GM12872 (cell line): Measurements from ENCODE around the gene R3HDM2.

Experiments used
- CTCF ChIP-seq: IDR thresholded peaks from 3 replicates; pipeline ENCODE4 v1.5.1; 2011; ENCODE audit warnings: low read depth, mild to moderate bottlenecking, low read length, moderate library complexity; ENCODE audit not compliant: insufficient read depth

R3HDM2 gene

GRCh38 chr12:57465030-57465746 is 34.3 kb upstream of the R3HDM2 start:
- no peak for TF ChIP-seq CTCF

GRCh38 chr12:57464569-57464968 is 33.7 kb upstream of the R3HDM2 start:
- no peak for TF ChIP-seq CTCF

- no peak for TF ChIP-seq CTCF
Measured at GRCh38 chr12:57462912-57463253, 32.0 kb upstream of the R3HDM2 start.

GRCh38 chr12:57462251-57462911 is 31.5 kb upstream of the R3HDM2 start:
- TF ChIP-seq CTCF: peak; percentile 94

GRCh38 chr12:57461917-57462250 is 31.0 kb upstream of the R3HDM2 start:
- TF ChIP-seq CTCF: no peak

GRCh38 chr12:57461276-57461916 is 30.6 kb upstream of the R3HDM2 start:
- no peak for TF ChIP-seq CTCF

- no peak for TF ChIP-seq CTCF
Measured at GRCh38 chr12:57460841-57461275, 30.0 kb upstream of the R3HDM2 start.
